Measurements from ENCODE around the gene ASTN2. TPM values are rescaled to one million over a fixed set of nuclear protein-coding genes. Genes with fewer than 3 reads are reported as not detected.

Gene ASTN2
- total RNA-seq, 1 experiment from 2014 or later: 4.8 TPM

DNA sequence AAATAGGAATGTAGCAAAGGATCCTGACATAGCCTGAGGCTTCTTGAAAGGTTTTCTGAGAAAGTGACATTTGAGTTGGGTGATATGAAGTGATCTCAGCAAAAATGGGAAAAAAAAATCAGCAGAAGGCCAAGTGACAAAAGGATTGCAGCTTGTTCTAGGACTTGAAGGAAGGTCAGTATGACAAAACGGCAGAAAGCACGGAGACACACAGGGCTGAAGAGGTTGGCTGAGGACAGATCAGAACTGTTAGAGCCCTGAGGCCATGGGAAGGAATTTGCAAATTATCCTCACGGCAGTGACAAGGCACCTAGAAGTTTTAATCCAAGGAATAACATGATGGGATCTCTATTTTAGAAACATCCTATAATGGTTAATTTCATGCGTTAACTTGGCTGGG lies 696.7 kb downstream of the ASTN2 start:
- no TSS peak for BruUV-seq (replicated peaks)
- Histone ChIP-seq H3K27ac (ENCODE audit: low read depth, low read length) (no peak overlapping the region), H3K4me1 (ENCODE audit: control insufficient read depth in 1 of 2, insufficient read depth in 2 of 2, low read length in 2 of 2) (no peaks in the 10 kb centered on the region), H3K4me3 (replicated peaks in 1 of 2; ENCODE audit: low read depth in 1 of 2, low read length in 2 of 2) (no peak overlapping the region), H3K79me2 (ENCODE audit: insufficient read depth, low read length) (no peaks in the 10 kb centered on the region), H2AFZ (ENCODE audit: low read depth, low read length, poor library complexity, severe bottlenecking) (no peak overlapping the region), H4K20me1 (ENCODE audit: insufficient read depth) (no peaks in the 10 kb centered on the region), H3K9me2 (ENCODE audit: insufficient read depth) (no peaks in the 10 kb centered on the region), H3K9ac (ENCODE audit: low read length) (no peak overlapping the region), H3K27me3 (ENCODE audit: insufficient read depth, low read length) (peaks cover 12% of the 10 kb centered on the region; the same call in 1 of the 2 replicates), H3K9me3 (ENCODE audit: control insufficient read depth in 1 of 2, insufficient read depth in 1 of 2, low read depth in 1 of 2, low read length in 2 of 2) (no peaks in the 10 kb centered on the region), H3K36me3 (ENCODE audit: control insufficient read depth in 1 of 2, insufficient read depth in 2 of 2, low read length in 2 of 2) (no peaks in the 10 kb centered on the region), H3K4me2 (ENCODE audit: low read length) (no peak overlapping the region)
- TF ChIP-seq CEBPB (IDR thresholded peaks at IDR 0.05; ENCODE audit: low read depth): no peak
- TF ChIP-seq TCF7L2 (IDR thresholded peaks at IDR 0.05; ENCODE audit: borderline replicate concordance, extremely low read depth, insufficient read depth, insufficient read length): no peak
- no peak for TF ChIP-seq CBX3 (IDR thresholded peaks at IDR 0.05; ENCODE audit: low read depth)
- no peak for TF ChIP-seq POLR2AphosphoS5 (IDR thresholded peaks at IDR 0.05; ENCODE audit: low read depth, low read length)
- TF ChIP-seq RAD21 (IDR thresholded peaks at IDR 0.05; ENCODE audit: low read depth): no peak
- TF ChIP-seq, protein P1, sequence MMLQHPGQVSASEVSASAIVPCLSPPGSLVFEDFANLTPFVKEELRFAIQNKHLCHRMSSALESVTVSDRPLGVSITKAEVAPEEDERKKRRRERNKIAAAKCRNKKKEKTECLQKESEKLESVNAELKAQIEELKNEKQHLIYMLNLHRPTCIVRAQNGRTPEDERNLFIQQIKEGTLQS (IDR thresholded peaks at IDR 0.05): no peak
- TF ChIP-seq EGR1 (IDR thresholded peaks at IDR 0.05; ENCODE audit: low read depth): no peak
- no peak for TF ChIP-seq EZH2 (IDR thresholded peaks at IDR 0.05)
- TF ChIP-seq, protein P2, sequence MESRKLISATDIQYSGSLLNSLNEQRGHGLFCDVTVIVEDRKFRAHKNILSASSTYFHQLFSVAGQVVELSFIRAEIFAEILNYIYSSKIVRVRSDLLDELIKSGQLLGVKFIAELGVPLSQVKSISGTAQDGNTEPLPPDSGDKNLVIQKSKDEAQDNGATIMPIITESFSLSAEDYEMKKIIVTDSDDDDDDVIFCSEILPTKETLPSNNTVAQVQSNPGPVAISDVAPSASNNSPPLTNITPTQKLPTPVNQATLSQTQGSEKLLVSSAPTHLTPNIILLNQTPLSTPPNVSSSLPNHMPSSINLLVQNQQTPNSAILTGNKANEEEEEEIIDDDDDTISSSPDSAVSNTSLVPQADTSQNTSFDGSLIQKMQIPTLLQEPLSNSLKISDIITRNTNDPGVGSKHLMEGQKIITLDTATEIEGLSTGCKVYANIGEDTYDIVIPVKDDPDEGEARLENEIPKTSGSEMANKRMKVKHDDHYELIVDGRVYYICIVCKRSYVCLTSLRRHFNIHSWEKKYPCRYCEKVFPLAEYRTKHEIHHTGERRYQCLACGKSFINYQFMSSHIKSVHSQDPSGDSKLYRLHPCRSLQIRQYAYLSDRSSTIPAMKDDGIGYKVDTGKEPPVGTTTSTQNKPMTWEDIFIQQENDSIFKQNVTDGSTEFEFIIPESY (IDR thresholded peaks at IDR 0.05; ENCODE audit: extremely low read depth, insufficient replicate concordance, low read length): no peak
- no peak for TF ChIP-seq ZNF274 (IDR thresholded peaks at IDR 0.05; ENCODE audit: low read depth, low read length)
- no peak for TF ChIP-seq YY1 (IDR thresholded peaks at IDR 0.05; ENCODE audit: extremely low read depth, insufficient replicate concordance, low read depth, low read length)
- TF ChIP-seq JUND (IDR thresholded peaks at IDR 0.05): no peak
- TF ChIP-seq SP1 (IDR thresholded peaks at IDR 0.05; ENCODE audit: low read depth): no peak
- TF ChIP-seq SRF (IDR thresholded peaks at IDR 0.05; ENCODE audit: low read depth): no peak
- ATAC-seq (no peak), DNase-seq (ENCODE audit: low read depth, low spot score) (no peak)
- intact Hi-C loops (cut with micrococcal nuclease): no loop called here
- RAD21 ChIA-PET (ENCODE audit: low non-redundant PET in 1 of 2, low total read pairs in 2 of 2, uncharacterized antibody in 2 of 2, unreplicated experiment in 2 of 2): no interaction called here
- CTCF ChIA-PET: no interaction called here
- POLR2A ChIA-PET: no interaction called here
